HG03439 (cell line): Measurements from ENCODE around the gene XPO1.
A peak's percentile ranks its signal among the peaks of the same experiment; 100 is the strongest.
"Not testable (repeated sequence)": the region's sequence is repeated elsewhere in the genome, so short reads cannot be mapped to it uniquely, and the experiment has no call there.

ENCODE experiments used
- ATAC-seq: cut with Tn5 transposase; IDR thresholded peaks from one replicate; pipeline ENCODE4 v1.9.1; 2021; ENCODE audit warnings: mild to moderate bottlenecking, moderate library complexity; ENCODE audit not compliant: unreplicated experiment

XPO1 gene, protein sequence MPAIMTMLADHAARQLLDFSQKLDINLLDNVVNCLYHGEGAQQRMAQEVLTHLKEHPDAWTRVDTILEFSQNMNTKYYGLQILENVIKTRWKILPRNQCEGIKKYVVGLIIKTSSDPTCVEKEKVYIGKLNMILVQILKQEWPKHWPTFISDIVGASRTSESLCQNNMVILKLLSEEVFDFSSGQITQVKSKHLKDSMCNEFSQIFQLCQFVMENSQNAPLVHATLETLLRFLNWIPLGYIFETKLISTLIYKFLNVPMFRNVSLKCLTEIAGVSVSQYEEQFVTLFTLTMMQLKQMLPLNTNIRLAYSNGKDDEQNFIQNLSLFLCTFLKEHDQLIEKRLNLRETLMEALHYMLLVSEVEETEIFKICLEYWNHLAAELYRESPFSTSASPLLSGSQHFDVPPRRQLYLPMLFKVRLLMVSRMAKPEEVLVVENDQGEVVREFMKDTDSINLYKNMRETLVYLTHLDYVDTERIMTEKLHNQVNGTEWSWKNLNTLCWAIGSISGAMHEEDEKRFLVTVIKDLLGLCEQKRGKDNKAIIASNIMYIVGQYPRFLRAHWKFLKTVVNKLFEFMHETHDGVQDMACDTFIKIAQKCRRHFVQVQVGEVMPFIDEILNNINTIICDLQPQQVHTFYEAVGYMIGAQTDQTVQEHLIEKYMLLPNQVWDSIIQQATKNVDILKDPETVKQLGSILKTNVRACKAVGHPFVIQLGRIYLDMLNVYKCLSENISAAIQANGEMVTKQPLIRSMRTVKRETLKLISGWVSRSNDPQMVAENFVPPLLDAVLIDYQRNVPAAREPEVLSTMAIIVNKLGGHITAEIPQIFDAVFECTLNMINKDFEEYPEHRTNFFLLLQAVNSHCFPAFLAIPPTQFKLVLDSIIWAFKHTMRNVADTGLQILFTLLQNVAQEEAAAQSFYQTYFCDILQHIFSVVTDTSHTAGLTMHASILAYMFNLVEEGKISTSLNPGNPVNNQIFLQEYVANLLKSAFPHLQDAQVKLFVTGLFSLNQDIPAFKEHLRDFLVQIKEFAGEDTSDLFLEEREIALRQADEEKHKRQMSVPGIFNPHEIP (N-terminal part only)

DNA sequence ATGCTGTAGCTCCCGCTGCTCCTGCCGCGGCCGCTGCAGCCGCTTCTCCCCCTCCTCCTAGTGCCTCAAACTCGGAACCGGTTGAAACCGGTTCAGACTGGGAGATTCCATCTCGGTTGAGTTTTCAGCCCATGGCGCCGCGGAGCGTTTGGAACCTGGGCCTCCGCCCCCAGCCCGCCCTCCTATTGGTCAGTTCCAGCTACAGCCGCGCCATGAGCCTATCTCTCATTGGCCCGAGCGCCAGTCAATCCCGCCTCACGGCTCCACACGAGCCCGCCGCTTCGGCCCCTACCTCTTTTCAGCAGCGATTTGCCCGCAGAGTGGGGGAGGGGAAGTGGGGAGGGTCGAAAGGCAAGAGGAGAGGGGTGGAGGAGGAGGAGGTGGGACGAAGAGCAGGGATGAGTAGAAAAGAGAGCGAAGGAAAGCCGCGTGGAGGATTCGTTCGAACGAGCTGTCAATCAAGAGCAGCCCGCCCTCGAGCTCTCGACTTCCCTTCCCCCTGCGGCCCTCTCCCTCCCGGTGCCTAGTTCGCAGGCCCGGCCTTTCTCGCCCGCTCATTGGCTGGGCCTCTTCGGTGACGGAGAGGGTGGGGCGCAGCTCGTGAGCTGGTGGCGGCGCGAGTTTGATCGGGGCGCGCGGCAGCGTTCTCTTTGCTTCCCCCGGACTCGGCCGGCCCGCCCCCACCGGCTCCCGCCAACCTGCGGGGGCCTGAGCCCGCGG, at the start of gene XPO1:
TSS of gene XPO1 (minus strand) at position 157 of the 720 bp plus-strand sequence. CDS start 4,459 bp downstream, outside the sequence.
- ATAC-seq: peak; percentile 83

DNA sequence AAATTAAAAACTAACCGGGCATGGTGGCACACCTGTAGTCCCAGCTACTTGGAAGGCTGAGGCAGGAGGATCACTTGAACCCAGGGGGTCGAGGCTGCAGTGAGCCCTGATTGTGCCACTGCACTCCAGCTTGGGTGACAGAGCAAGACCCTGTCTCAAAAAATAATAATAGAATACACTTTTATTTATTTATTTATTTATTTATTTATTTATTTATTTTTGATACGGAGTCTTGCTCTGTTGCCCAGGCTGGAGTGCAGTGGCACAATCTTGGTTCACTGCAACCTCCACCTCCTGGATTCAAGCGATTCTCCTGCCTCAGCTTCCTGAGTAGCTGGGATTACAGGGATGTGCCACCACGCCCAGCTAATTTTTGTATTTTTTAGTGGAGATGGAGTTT, 48.8 kb upstream of the XPO1 start:
- not testable (repeated sequence) for ATAC-seq

DNA sequence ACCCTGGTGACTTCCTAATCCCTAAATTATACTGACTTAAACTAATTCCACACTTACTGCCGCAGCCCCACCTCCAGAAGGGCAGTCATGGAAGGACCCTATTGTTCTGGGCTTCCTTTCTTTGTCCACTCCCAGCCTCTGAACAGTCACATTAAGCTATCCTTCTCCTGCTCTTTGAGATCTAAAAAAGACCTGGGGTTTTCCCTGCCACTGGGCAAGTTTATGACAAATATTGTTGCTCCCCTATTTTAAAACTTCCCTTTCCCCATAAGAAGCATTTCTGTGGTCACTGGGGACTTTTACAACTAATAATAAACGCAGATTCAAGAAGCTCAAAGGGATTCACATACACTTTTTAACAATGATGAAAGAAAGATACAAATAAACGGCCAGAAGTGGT, 47.2 kb upstream of the XPO1 start:
- no peak for ATAC-seq

DNA sequence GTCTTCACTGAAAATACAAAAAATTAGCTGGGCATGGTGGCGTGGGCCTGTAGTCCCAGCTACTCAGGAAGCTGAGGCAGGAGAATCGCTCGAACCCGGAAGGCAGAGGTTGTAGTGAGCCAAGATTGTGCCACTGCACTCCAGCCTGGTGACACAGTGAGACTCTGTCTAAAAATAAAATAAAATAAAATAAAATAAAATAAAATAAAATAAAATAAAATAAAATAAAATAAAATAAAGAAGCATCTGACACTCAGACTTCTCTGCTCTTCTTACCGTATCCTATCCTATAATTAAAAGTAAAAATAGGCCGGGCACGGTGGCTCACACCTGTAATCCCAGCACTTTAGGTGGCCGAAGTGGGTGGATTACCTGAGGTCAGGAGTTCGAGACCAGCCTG, 46.2 kb upstream of the XPO1 start:
- not testable (repeated sequence) for ATAC-seq

DNA sequence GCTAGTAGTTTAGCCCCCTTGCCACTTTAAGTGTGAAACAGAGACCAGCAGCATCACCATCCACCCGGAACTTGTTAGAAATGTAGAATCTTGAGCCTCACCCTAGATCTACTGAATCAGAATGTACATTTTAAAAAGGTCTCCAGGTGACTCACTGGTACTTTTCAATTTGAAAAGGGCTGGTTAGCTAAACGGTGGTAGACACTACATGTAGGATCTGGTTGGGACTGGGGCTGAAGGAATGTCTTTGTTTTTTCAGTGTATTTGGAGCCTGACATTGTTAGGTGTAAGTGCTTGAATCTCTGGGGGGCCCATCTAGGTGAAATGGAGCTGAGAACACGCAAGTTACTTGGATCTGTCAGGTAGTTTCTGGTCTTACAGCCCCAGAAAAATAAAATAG, 44.0 kb upstream of the XPO1 start:
- ATAC-seq: no peak

DNA sequence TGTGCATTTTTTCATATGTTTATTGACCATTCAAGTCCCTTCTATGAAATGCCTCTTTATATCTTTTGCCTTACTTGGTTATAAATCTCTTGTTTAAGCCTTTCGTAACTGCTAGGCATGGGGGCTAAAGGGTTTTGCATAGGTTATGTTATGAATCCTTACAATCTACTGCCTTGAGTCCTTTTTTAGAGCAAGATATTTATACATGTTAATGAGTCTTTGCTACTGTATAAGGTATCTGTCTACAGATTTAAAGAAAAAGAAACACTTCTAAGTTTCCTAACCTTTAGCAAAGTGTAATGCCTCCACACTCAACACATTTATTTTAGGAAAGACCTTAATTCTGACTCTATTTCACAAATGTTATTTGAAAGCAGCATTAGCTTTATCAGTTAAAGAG, 43.6 kb upstream of the XPO1 start:
- ATAC-seq: no peak

DNA sequence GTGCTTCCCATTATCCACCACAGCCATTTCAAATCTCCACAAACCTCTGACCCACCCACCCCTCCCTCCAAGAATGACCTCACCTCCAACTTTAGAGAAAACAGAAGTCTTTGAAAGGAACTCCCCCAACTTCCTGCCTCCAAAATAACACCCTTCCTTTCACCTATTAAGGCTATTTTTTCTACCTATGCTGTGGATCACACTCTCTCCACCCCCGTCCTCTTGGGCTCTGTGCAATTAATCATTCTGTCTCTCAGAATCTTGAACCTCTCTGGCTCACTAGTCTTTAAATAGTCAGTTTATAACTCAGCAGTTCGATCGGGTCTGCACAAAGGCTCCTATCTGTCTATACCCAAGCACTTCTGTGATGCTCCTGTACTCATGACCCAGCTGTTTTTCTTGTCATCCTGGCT, 37.3 kb upstream of the XPO1 start:
- ATAC-seq: no peak

DNA sequence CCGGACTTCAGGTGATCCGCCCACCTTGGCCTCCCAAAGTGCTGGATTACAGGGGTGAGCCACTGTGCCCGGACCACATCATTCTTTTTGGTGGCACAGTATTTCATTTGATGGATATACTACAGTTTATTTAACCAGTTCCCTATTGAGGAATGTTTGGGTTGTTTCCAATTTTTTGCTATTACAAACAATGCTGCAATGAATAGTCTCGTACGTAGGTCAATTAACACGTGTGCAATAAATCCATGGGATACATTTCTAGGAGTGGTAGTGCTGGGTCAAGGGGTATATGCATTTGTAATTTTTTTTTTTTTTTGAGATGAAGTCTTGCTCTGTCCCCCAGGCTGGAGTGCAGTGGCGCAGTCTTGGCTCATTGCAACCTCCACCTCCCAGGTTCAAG, 28.4 kb upstream of the XPO1 start:
- no peak for ATAC-seq

DNA sequence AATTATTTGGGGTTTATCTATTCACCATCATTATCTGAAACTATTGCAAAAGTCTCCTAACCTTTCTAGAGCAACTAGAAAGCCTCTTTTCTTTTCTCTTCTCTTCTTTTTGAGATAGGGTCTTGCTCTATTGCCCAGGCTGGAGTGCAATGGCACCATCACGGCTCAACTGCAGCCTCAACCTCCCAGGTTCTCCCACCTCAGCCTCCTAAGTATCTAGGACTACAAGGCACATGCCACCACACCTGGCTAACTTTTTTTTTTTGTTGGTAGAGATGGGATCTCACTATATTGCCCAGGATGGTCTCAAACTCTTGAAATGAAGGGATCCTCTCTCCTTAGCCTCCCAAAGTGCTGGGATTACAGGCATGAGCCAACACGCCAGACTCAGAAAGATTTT, 24.5 kb upstream of the XPO1 start:
- ATAC-seq: no peak

DNA sequence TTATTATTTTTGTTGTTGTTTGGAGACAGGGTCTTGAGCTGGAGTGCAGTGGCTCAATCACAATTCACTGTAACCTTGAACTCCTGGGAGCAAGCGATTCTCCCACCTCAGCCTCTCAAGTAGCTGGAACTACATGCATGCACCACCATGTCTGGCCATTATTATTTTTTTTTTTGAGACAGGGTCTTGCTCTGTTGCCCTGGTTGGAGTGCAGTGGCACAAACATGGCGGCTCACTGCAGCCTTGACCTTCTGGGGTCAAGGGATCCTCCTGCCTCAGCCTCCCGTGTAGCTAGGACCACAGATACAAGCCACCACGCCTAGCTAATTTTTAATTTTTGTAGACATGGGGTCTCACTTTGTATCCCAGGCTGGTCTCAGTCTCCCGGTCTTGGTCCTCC, 20.0 kb upstream of the XPO1 start:
- ATAC-seq: no peak

DNA sequence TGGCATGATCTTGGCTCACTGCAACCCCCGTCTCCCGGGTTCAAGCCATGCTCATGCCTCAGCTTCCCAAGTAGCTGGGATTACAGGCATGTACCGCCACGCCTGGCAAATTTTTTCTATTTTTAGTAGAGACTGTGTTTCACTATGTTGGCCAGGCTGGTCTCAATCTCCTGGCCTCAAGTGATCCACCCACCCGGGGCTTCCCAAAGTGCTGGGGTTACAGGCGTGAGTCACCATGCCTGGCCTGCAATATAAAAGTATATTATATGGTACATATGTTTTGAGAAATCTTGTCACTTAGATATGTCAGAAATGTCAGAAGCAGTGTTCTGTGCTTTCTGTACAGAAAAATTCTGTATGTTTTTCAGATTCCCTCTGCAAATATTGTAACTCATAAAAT, 19.2 kb upstream of the XPO1 start:
- no peak for ATAC-seq

DNA sequence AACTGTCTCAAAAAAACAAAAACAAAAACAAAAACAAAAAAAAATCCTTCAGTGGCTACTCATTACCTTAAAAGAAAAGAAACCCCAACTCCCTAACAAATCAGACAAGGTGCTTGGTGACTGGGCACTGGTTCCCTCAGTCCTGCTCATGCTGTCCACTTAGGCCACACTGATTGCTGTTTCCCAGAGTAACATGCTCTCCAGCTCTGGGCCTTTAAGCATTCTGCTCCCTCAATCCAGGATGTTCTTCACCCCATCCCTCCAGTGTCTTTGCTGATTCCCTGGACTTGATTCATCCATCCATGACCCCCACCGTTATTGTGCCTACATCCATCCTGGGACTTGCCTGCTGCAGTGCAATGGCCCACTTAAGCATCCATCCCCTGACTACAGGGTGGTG, 16.4 kb upstream of the XPO1 start:
- ATAC-seq: no peak

DNA sequence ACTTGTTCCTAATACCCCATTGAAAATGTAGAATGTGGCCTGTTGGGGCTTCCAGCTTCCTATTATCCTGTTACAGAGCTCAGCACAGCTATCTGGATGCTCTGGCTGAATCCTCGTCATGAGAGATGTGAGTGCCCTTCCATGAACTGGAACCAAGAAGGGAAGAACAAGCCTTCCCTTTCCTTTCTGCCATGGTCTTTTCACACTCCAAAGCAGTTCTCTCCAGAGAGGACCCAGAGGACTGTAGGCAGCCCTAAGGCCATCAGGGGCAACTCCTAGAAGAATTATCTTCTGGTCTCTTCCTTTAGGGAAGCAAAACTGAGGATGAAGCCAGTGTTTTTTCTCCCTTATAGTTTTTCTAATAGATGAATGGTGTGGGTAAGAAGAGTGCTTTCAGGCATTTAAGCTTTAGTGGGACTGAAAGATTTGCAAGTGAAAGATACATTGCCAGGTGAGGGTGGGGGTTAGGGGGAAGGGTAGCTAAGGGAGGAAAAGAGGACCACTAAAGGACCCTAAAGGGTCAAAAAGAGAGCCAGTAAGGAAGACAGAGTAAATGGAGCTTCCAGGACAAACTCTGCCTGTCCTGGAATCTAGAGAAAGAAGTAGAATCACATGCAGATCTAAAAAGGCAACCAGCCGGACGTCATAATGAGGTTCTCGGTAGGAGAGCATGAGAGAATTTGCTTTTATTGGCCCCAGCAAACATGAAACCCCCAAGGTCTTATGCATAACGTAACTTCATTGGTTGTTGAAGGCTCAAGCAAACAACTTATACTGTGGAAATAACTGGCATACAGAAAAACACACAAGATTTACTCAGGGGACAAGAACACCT, 12.4 kb upstream of the XPO1 start:
- no peak for ATAC-seq

DNA sequence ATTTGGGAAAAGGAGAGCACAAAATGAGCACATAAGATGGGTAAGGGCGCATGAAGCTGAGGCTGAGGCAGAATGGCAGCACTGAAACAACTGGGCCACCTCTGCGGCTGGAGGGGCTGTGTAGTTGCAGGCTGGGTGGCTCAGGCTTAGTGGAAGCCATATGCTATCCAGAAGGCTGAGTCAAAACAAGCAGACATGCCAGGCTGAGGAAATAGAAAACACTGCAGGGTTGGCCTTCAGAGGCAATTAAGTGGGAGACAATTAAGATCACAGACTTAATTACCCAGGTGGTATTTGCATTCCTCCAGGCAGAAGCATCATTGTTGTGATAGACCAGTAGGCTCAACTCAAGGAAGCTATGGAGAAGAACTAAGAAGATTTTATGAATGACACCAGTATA, 11.4 kb upstream of the XPO1 start:
- no peak for ATAC-seq

DNA sequence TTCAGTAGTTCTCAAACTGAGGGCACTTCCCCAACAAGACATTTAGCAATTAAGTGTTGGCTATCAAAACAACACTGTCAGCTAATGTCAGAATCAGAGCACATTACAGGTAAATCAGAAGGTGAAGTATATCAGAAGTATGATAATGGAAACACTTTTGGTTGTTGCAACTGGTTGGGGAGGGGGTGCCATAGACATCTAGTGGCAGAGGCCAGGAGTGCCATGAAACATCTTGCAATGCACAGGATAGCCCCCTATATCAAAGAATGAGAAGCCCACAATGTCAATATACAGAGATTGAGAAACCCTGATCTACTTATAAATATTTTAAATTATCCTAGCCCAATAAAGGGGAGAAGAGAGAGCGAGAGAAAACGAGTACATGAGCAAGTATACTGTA, 4.9 kb upstream of the XPO1 start:
- no peak for ATAC-seq

DNA sequence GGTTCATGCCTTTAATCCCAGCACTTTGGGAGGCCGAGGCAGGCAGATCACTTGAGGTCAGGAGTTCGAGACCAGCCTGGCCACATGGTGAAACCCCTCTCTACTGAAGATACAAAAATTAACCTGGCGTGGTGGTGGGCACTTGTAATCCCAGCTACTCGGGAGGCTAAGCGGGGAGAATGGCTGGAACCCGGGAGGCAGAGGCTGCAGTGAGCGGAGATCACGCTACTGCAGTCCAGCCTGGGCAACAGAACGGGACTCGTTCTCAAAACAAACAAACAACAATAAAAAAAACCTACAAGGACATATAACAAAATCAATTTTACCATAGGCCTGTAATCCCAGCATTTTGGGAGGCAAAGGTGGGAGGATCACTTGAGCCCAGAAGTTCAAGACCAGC, 2.0 kb upstream of the XPO1 start:
- not testable (repeated sequence) for ATAC-seq

DNA sequence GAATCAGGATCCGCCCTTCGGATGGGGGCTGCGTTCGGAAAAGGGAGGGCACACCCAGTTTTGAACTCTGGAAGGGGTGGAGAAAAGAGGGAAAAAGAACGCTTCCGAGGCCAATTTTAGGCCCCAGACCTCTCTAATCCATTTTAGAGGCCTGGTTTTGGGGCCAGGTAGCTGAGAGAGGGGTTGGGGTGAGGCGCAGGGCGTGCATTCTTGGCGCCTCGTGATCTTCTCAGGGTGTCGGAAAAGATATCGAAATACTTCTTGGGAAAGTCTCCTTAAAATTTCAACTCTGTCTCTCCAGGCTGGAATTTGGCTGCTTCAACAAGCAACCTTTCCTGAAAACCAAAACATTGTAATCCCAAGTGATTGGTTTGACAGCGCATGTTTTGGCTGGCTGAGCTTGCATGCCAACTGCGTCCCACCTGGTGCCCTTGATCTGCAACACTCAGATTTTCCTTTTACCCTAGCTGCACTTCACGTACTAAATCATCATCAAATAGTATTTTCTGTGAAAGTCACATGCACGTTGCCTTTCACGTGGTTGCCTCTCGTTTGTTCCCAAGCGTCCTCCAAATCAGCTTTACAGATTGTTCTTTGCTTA, 864 bp upstream of the XPO1 start:
- peak; percentile 1 for ATAC-seq

DNA sequence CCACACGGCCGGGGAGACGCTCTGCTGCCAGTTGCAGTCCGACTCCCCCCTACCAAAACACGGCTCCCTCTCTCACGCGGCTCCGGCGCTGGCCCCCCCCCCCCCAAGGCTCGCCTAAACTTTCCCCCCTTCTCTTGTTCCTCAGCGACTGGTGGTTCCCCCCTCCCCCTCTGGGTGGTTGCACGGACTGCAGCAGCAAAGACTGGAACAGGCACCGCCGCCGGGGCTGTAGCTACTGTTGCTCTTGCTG, 281 bp downstream of the XPO1 start:
- ATAC-seq: no peak

DNA sequence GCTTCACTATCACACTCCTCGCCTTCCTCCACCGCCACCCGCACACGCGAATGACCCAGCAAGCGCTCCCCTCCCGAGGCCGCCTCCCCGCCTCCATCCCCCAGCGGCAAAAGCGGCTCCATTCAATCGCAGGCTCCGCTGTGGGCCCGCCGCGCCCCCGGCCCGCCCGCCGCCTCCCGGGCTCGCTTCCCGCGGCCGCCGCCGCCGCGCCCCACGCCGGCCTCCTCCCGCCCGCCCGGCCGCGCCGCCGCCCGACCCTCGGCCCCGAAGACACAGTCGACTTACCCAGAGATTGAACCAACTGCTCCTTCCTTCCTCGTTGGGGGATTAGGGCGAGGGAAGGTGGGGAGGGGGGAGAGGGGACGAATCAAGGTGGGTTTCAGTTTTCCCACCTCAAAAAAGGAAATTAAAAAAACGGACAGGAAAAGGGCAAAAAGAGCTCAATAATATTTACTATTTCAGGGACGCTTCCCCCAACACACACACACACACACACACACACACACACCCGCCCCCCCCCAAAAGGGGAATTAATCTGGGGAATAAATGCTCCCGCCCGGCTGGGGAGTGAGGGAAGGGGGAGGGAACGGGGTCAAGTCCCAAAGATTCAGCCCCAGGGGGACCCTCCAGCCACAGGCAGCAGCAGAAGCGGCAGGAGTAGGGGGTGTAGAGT, 743 bp downstream of the XPO1 start:
- no peak for ATAC-seq
